H1 (cell line): Measurements from ENCODE around the gene MAPRE2. TPM values are rescaled to one million over a fixed set of nuclear protein-coding genes. Genes with fewer than 3 reads are reported as not detected.
A peak's percentile ranks its signal among the peaks of the same experiment; 100 is the strongest.

ENCODE experiments used
- ASH2L ChIP-seq: fragments of 200-600, 300-600 bp; sonication (generic); IDR thresholded peaks from one replicate; pipeline ENCODE4 v1.7.1; 2017; ENCODE audit warnings: low read length
- CBX5 ChIP-seq: fragments of 300-800, 300-1000 bp; sonication (generic); IDR thresholded peaks from 2 replicates; pipeline ENCODE4 v1.7.1; 2016; ENCODE audit warnings: antibody characterized with exemption, low read length, low read depth
- CHD1 ChIP-seq: IDR thresholded peaks from 2 replicates; pipeline ENCODE4 v1.6.1; 2012; ENCODE audit warnings: low read depth, low read length, improper control_type of control experiment
- CHD2 ChIP-seq: IDR thresholded peaks from 2 replicates; pipeline ENCODE4 v1.6.1; 2012; ENCODE audit warnings: low read length, improper control_type of control experiment
- E2F6 ChIP-seq: IDR thresholded peaks from 2 replicates; pipeline ENCODE4 v1.6.1; 2012; ENCODE audit warnings: inconsistent platforms
- EZH2 ChIP-seq: fragments of 200-600 bp; sonication (generic); IDR thresholded peaks from 2 replicates; pipeline ENCODE4 v1.7.1; 2012; ENCODE audit warnings: low read depth, mild to moderate bottlenecking, moderate library complexity, low read length, inconsistent platforms; ENCODE audit not compliant: severe bottlenecking
- FOSL1 ChIP-seq: IDR thresholded peaks from 2 replicates; pipeline ENCODE4 v1.6.1; 2011; ENCODE audit warnings: mild to moderate bottlenecking, low read depth, low read length, moderate library complexity; ENCODE audit not compliant: insufficient read depth
- GABPA ChIP-seq: IDR thresholded peaks from 2 replicates; pipeline ENCODE4 v1.6.1; 2011; ENCODE audit warnings: mild to moderate bottlenecking, low read length, moderate library complexity, borderline replicate concordance; ENCODE audit not compliant: insufficient read depth
- HDAC6 ChIP-seq: IDR thresholded peaks from one replicate; pipeline ENCODE4 v1.7.1; 2012; ENCODE audit warnings: low read depth, mild to moderate bottlenecking, inconsistent platforms, low read length, moderate library complexity
- JUN ChIP-seq: IDR thresholded peaks from 2 replicates; pipeline ENCODE4 v1.6.1; 2011; ENCODE audit warnings: low read depth, mild to moderate bottlenecking, improper control_type of control experiment, low read length
- JUND ChIP-seq: IDR thresholded peaks from 2 replicates; pipeline ENCODE4 v1.6.1; 2011; ENCODE audit warnings: mild to moderate bottlenecking, improper control_type of control experiment, low read length
- KDM5A ChIP-seq: fragments of 200-600 bp; IDR thresholded peaks from 2 replicates; pipeline ENCODE4 v1.7.1; 2012; ENCODE audit warnings: mild to moderate bottlenecking, low read length, inconsistent platforms, mixed read lengths
- MAFK ChIP-seq: IDR thresholded peaks from 2 replicates; pipeline ENCODE4 v1.6.1; 2012; ENCODE audit warnings: low read depth, mild to moderate bottlenecking, improper control_type of control experiment, low read length
- NRF1 ChIP-seq: IDR thresholded peaks from 2 replicates; pipeline ENCODE4 v1.6.1; 2011; ENCODE audit warnings: mild to moderate bottlenecking, low read depth, low read length, improper control_type of control experiment
- PHF8 ChIP-seq: fragments of 200-600 bp; sonication (generic); conservative IDR thresholded peaks from 2 replicates; pipeline ENCODE4 v1.7.1; 2012; ENCODE audit warnings: low read depth, mild to moderate bottlenecking, inconsistent platforms, low read length, moderate library complexity
- POLR2AphosphoS5 ChIP-seq: IDR thresholded peaks from 2 replicates; pipeline ENCODE4 v1.6.1; 2011; ENCODE audit warnings: low read depth, low read length
- POU5F1 ChIP-seq: IDR thresholded peaks from 2 replicates; pipeline ENCODE4 v1.6.1; 2011; ENCODE audit warnings: low read depth, mild to moderate bottlenecking, low read length, moderate library complexity
- RAD21 ChIP-seq, 2 experiments: IDR thresholded peaks in 1 of 2; conservative IDR thresholded peaks in 1 of 2; 2 replicates each; pipeline ENCODE4 v1.6.1; 2011; ENCODE audit warnings: low read depth in 2 of 2, low read length in 2 of 2, improper control_type of control experiment in 1 of 2, inconsistent platforms in 1 of 2, mild to moderate bottlenecking in 1 of 2, moderate library complexity in 1 of 2
- RBBP5 ChIP-seq: IDR thresholded peaks from 2 replicates; pipeline ENCODE4 v1.7.1; 2012; ENCODE audit warnings: low read depth, mild to moderate bottlenecking, inconsistent platforms, low read length, moderate library complexity, borderline replicate concordance
- SIRT6 ChIP-seq: IDR thresholded peaks from one replicate; pipeline ENCODE4 v1.7.1; 2012; ENCODE audit warnings: low read length, inconsistent platforms
- SIX5 ChIP-seq: IDR thresholded peaks from 2 replicates; pipeline ENCODE4 v1.6.1; 2011; ENCODE audit warnings: mild to moderate bottlenecking, low read depth, low read length
- SP1 ChIP-seq: IDR thresholded peaks from 2 replicates; pipeline ENCODE4 v1.6.1; 2011; ENCODE audit warnings: low read depth, low read length
- SP4 ChIP-seq: IDR thresholded peaks from 2 replicates; pipeline ENCODE4 v1.6.1; 2012; ENCODE audit warnings: low read length, inconsistent platforms
- TAF7 ChIP-seq: optimal IDR thresholded peaks from 2 replicates; pipeline ENCODE3; 2011; ENCODE audit warnings: low read depth, mild to moderate bottlenecking, inconsistent platforms, low read length, moderate library complexity, borderline replicate concordance
- TBP ChIP-seq: IDR thresholded peaks from 2 replicates; pipeline ENCODE4 v1.6.1; 2011; ENCODE audit warnings: low read depth, low read length, improper control_type of control experiment
- polyA plus RNA-seq, 7 experiments: library from polyadenylated mRNA; depleted of rRNA in 3 of 7; stranded (reverse) in 5 of 7; unstranded in 2 of 7; fragments of >200 nt in 5 of 7; fragments of 200-250 nt in 2 of 7; gene quantifications; 1 replicate in 5 of 7; 2 replicates in 1 of 7; 4 replicates in 1 of 7; pipeline versions ENCODE4 v1.2.1 to v1.2.3, GENCODE V29; 2011 to 2013; ENCODE audit warnings: missing spikeins in 2 of 7, mixed read lengths in 2 of 7
- total RNA-seq: library from RNA; stranded (reverse); fragmentation: NEBNext Ultra II Directional; extraction: Animal tissue kit (Norgen Biotek cat#: 25700); gene quantifications from 2 replicates; pipeline ENCODE4 v1.2.1, GENCODE V29; 2021

Gene MAPRE2
- total and polyA plus RNA-seq, 2 of the 8 experiments (the other 6 are each of a cell fraction or from before 2014, with no cell fraction given): 32.6 to 33.1 TPM

- TF ChIP-seq PHF8 (no peak), CBX5 (no peak), FOSL1 (no peak), HDAC6 (no peak), JUN (no peak), POLR2AphosphoS5 (no peak), POU5F1 (no peak), RAD21 (IDR thresholded peaks at IDR 0.05 in 1 of 2, conservative IDR thresholded peaks at IDR 0.05 in 1 of 2; ENCODE audit: low read depth in 2 of 2, low read length in 2 of 2) (peak; percentile 32 to 43), NRF1 (no peak), KDM5A (no peak), SIRT6 (no peak), E2F6 (0 out of 2 replicates have a peak, but pooled peaks have one; percentile 31), CHD1 (no peak), TBP (no peak), MAFK (no peak), GABPA (no peak), JUND (no peak), SP4 (no peak), RBBP5 (0 out of 2 replicates have a peak, but pooled peaks have one; percentile 27), ASH2L (no peak), SP1 (no peak), EZH2 (no peak), CHD2 (no peak), SIX5 (no peak), TAF7 (no peak)
These were observed 81.5 kb downstream of the MAPRE2 start (continued) for GRCh38 chr18:35122586-35123224.
